Measurements from ENCODE around the gene C1orf105.
"Not testable (repeated sequence)": the region's sequence is repeated elsewhere in the genome, so short reads cannot be mapped to it uniquely, and the experiment has no call there.

The C1orf105 gene

GRCh38 chr1:172427191-172427590 lies 6.7 kb downstream of the C1orf105 start:
- DNase-seq (ENCODE audit: low read depth in 2 of 2) = no peak

GRCh38 chr1:172429331-172430127 lies 9.0 kb downstream of the C1orf105 start:
- no peak for DNase-seq (ENCODE audit: low read depth in 2 of 2)

GRCh38 chr1:172430128-172430454 lies 9.6 kb downstream of the C1orf105 start:
- no peak for DNase-seq (ENCODE audit: low read depth in 2 of 2)

- DNase-seq (ENCODE audit: low read depth in 2 of 2) = no peak
Measured at GRCh38 chr1:172431204-172431603, 10.7 kb downstream of the C1orf105 start.

GRCh38 chr1:172431721-172432192 lies 11.3 kb downstream of the C1orf105 start:
- DNase-seq (ENCODE audit: low read depth in 2 of 2) = no peak

GRCh38 chr1:172437183-172437582 lies 16.7 kb downstream of the C1orf105 start:
- DNase-seq (ENCODE audit: low read depth in 2 of 2) = not testable (repeated sequence)

- no peak for DNase-seq (ENCODE audit: low read depth in 2 of 2)
Measured at GRCh38 chr1:172442404-172442803, 21.9 kb downstream of the C1orf105 start.

GRCh38 chr1:172442843-172443565 lies 22.5 kb downstream of the C1orf105 start:
- no peak for DNase-seq (ENCODE audit: low read depth in 2 of 2)

GRCh38 chr1:172443666-172444453 lies 23.4 kb downstream of the C1orf105 start, which contains the start of gene PIGC:
Gene PIGC (minus strand): TSS chr1:172444069. CDS start chr1:172442622, 1,447 bp downstream.
- DNase-seq (ENCODE audit: low read depth in 2 of 2) = peak; percentile 77 to 81

GRCh38 chr1:172446547-172446946 lies 26.1 kb downstream of the C1orf105 start:
- DNase-seq (ENCODE audit: low read depth in 2 of 2) = no peak

- no peak for DNase-seq (ENCODE audit: low read depth in 2 of 2)
Measured at GRCh38 chr1:172447641-172448040, 27.2 kb downstream of the C1orf105 start.

- DNase-seq (ENCODE audit: low read depth in 2 of 2) = no peak
Measured at GRCh38 chr1:172448995-172449584, 28.6 kb downstream of the C1orf105 start.

- DNase-seq (ENCODE audit: low read depth in 2 of 2) = no peak
Measured at GRCh38 chr1:172449585-172450523, 29.4 kb downstream of the C1orf105 start.

- DNase-seq (ENCODE audit: low read depth in 2 of 2) = no peak
Measured at GRCh38 chr1:172450524-172450885, 30.0 kb downstream of the C1orf105 start.

GRCh38 chr1:172451002-172451443 lies 30.5 kb downstream of the C1orf105 start:
- DNase-seq (ENCODE audit: low read depth in 2 of 2) = no peak

GRCh38 chr1:172452536-172453152 lies 32.2 kb downstream of the C1orf105 start:
- no peak for DNase-seq (ENCODE audit: low read depth in 2 of 2)

GRCh38 chr1:172453153-172453545 lies 32.7 kb downstream of the C1orf105 start:
- DNase-seq (ENCODE audit: low read depth in 2 of 2) = no peak

- no peak for DNase-seq (ENCODE audit: low read depth in 2 of 2)
Measured at GRCh38 chr1:172453607-172454006, 33.1 kb downstream of the C1orf105 start.

- DNase-seq (ENCODE audit: low read depth in 2 of 2) = no peak
Measured at GRCh38 chr1:172455451-172455850, 35.0 kb downstream of the C1orf105 start.

GRCh38 chr1:172456344-172456769 lies 35.9 kb downstream of the C1orf105 start:
- DNase-seq (ENCODE audit: low read depth in 2 of 2) = no peak

All from stimulated activated CD8-positive, alpha-beta memory T cell treated with anti-CD3 and anti-CD28 coated beads, Interleukin-15, amount 100 ng/mL, for 4 hours (primary cell).